IPS DF 4.7 (cell line): Measurements from ENCODE around the gene OR10AD1.
"Not testable (repeated sequence)": the region's sequence is repeated elsewhere in the genome, so short reads cannot be mapped to it uniquely, and the experiment has no call there.

Source experiments
- DNase-seq: peaks from one replicate; pipeline ENCODE4 v3.0.0-alpha.2; 2013; ENCODE audit warnings: low spot score; ENCODE audit errors: extremely low read depth

The OR10AD1 gene

DNA sequence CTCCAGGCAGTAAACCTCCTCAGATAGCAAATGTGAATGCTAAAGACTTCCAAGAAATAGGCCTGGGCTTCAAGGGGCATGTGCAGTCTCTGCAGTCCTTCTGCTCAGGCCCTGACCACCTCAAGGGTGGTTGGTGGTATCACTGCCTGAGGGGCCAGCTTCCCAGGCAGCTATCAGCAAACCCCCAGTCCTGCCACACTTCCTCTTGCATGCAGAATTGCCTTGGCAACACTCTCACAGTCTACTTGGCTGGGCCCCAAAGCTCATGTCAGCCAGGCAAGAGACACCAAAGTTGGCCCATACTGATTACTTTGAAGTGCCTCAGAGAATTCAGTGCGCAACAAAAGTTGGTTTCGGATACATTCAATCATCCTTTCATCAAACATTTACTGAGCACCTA lies 42.3 kb downstream of the OR10AD1 start:
- DNase-seq: no peak

- DNase-seq: no peak
These were observed 43.0 kb downstream of the OR10AD1 start for GRCh38 chr12:48160046-48160445.

- no peak for DNase-seq
These were observed 45.2 kb downstream of the OR10AD1 start for GRCh38 chr12:48157889-48158370.

GRCh38 chr12:48157018-48157888 lies 45.8 kb downstream of the OR10AD1 start, which contains the start of gene ASB8:
Gene ASB8 (minus strand): TSS chr12:48157515. CDS start chr12:48153496, 4,019 bp downstream.
- peak; percentile 99 for DNase-seq

DNA sequence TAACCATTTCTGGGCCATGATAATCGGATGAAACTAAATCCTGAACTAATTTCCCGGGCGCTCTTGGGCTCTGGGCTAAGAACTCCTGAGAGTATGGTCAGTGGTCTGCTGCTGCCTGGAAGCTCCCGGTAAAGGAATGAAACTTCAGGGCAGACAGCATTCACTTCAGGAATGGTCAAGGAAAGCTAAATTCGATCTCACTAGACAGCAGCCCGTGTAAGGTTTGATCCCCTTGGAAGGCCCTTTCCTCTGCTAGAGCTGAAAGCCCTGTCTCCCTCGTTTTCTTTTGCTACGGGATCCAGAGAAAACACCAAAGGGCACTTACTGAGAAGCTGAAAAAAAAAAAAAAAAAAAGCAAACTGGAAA lies 46.5 kb downstream of the OR10AD1 start:
- no peak for DNase-seq

GRCh38 chr12:48155786-48156185 lies 47.3 kb downstream of the OR10AD1 start:
- not testable (repeated sequence) for DNase-seq
